Brain pericyte (primary cell): Measurements from ENCODE around the gene TKTL1.
"Not testable (repeated sequence)": the region's sequence is repeated elsewhere in the genome, so short reads cannot be mapped to it uniquely, and the experiment has no call there.

Source experiments
- DNase-seq: peaks from one replicate; pipeline ENCODE4 v3.0.0-alpha.2; 2012; ENCODE audit warnings: low read depth, low spot score

The TKTL1 gene

GRCh38 chrX:154309041-154309775 is 13.6 kb downstream of the TKTL1 start:
- DNase-seq: no peak

- no peak for DNase-seq
Observed at GRCh38 chrX:154310616-154311536, 15.3 kb downstream of the TKTL1 start.

- no peak for DNase-seq
Observed at GRCh38 chrX:154312116-154312515, 16.5 kb downstream of the TKTL1 start.

- no peak for DNase-seq
Observed at GRCh38 chrX:154313147-154313546, 17.6 kb downstream of the TKTL1 start.

- no peak for DNase-seq
Observed at GRCh38 chrX:154315416-154315815, 19.8 kb downstream of the TKTL1 start.

GRCh38 chrX:154317391-154317995 is 21.9 kb downstream of the TKTL1 start:
- no peak for DNase-seq

GRCh38 chrX:154320406-154320805 is 24.8 kb downstream of the TKTL1 start:
- no peak for DNase-seq

GRCh38 chrX:154321152-154321551 is 25.6 kb downstream of the TKTL1 start:
- DNase-seq: no peak

- no peak for DNase-seq
Observed at GRCh38 chrX:154321594-154321993, 26.0 kb downstream of the TKTL1 start.

- no peak for DNase-seq
Observed at GRCh38 chrX:154322890-154323289, 27.3 kb downstream of the TKTL1 start.

GRCh38 chrX:154323537-154323936 is 27.9 kb downstream of the TKTL1 start:
- no peak for DNase-seq

GRCh38 chrX:154325541-154325940 is 29.9 kb downstream of the TKTL1 start:
- no peak for DNase-seq

- no peak for DNase-seq
Observed at GRCh38 chrX:154327038-154327820, 31.6 kb downstream of the TKTL1 start.

GRCh38 chrX:154328646-154329045 is 33.1 kb downstream of the TKTL1 start:
- DNase-seq: no peak

GRCh38 chrX:154329294-154329693 is 33.7 kb downstream of the TKTL1 start:
- DNase-seq: no peak

- no peak for DNase-seq
Observed at GRCh38 chrX:154332561-154332960, 37.0 kb downstream of the TKTL1 start.

GRCh38 chrX:154333116-154333515 is 37.5 kb downstream of the TKTL1 start:
- DNase-seq: no peak

- DNase-seq: no peak
Observed at GRCh38 chrX:154333837-154334271, 38.3 kb downstream of the TKTL1 start.

GRCh38 chrX:154334496-154334895 is 38.9 kb downstream of the TKTL1 start:
- DNase-seq: no peak

GRCh38 chrX:154341399-154342298 is 46.1 kb downstream of the TKTL1 start:
- not testable (repeated sequence) for DNase-seq
